Endothelial cell of umbilical vein (primary cell): ENCODE data around the gene IGFL3. TPM values are rescaled to one million over a fixed set of nuclear protein-coding genes. Genes with fewer than 3 reads are reported as not detected.

Experiments used
- BruUV-seq: library from RNA; stranded (reverse); fragments of 400-500 nt; replicated peaks from 2 replicates; lab custom pipeline; 2021; lab: Mats Ljungman, UMichigan
- CTCF ChIA-PET: fragments of 300-600, 350-600 bp; sonication (Branson Sonifier 250); formaldehyde crosslinking; loops from one replicate; lab custom pipeline; 2021; ENCODE audit warnings: antibody characterized with exemption, inconsistent platforms; lab: Charles Lee
- POLR2A ChIA-PET: fragments of 300-600, 350-600 bp; sonication (Branson Sonifier 250); formaldehyde crosslinking; loops from one replicate; lab custom pipeline; 2021; ENCODE audit warnings: antibody characterized with exemption, inconsistent platforms; lab: Charles Lee
- DNase-seq: peaks from one replicate; pipeline ENCODE4 v3.0.0-alpha.2; 2011; ENCODE audit warnings: low read depth, low spot score
- FAIRE-seq: peaks from 2 replicates; lab custom pipeline; 2011; peaks lifted over from hg19 to GRCh38; lab: Jason Lieb, UNC
- H2AFZ ChIP-seq: 2 replicates; pipeline ENCODE4 v1.6.0; 2012; ENCODE audit warnings: low read depth, low read length, control low read depth, inconsistent platforms
- H3K27ac ChIP-seq: 2 replicates; pipeline ENCODE4 v1.5.1; 2011; ENCODE audit warnings: low read depth, mild to moderate bottlenecking, control low read depth, low read length, moderate library complexity; ENCODE audit not compliant: insufficient read depth
- H3K27me3 ChIP-seq, 2 experiments: 2 replicates each; pipeline versions ENCODE4 v1.6.0 to v1.6.1; 2011; ENCODE audit warnings: low read length in 2 of 2, mixed read lengths in 1 of 2; ENCODE audit not compliant: control insufficient read depth in 2 of 2, insufficient read depth in 2 of 2
- H3K36me3 ChIP-seq, 2 experiments: 2 replicates in 1 of 2; 3 replicates in 1 of 2; pipeline ENCODE4 v1.5.1; 2011; ENCODE audit warnings: low read length in 2 of 2, mild to moderate bottlenecking in 1 of 2, moderate library complexity in 1 of 2; ENCODE audit not compliant: control insufficient read depth in 2 of 2, insufficient read depth in 2 of 2; ENCODE audit errors: extremely low read depth in 1 of 2
- H3K4me1 ChIP-seq: 3 replicates; pipeline ENCODE4 v1.5.1; 2011; ENCODE audit warnings: mild to moderate bottlenecking, low read length; ENCODE audit not compliant: control insufficient read depth, insufficient read depth; ENCODE audit errors: extremely low read depth
- H3K4me2 ChIP-seq: 2 replicates; pipeline ENCODE4 v1.6.1; 2011; ENCODE audit warnings: low read length, control low read depth, mixed read lengths; ENCODE audit not compliant: insufficient read depth
- H3K4me3 ChIP-seq, 3 experiments: fragments of 200-600 bp in 1 of 3; sonication (generic), shearing (Covaris generic) in 1 of 3; replicated peaks in 1 of 3; 2 replicates each; pipeline ENCODE4 v1.5.1; 2011 to 2016; ENCODE audit warnings: control low read depth in 3 of 3, low read length in 3 of 3, mild to moderate bottlenecking in 2 of 3, inconsistent platforms in 1 of 3, low read depth in 1 of 3, moderate library complexity in 1 of 3; ENCODE audit not compliant: insufficient read depth in 1 of 3
- H3K79me2 ChIP-seq: 2 replicates; pipeline ENCODE4 v1.6.0; 2012; ENCODE audit warnings: low read length, inconsistent platforms; ENCODE audit not compliant: control insufficient read depth, insufficient read depth
- H3K9ac ChIP-seq: replicated peaks from 2 replicates; pipeline ENCODE3; 2011; ENCODE audit warnings: low read length, control low read depth; ENCODE audit not compliant: insufficient read depth; ENCODE audit errors: extremely low read depth
- H3K9me1 ChIP-seq: replicated peaks from 3 replicates; pipeline ENCODE4 v1.6.0; 2011; ENCODE audit warnings: mild to moderate bottlenecking, low read length; ENCODE audit not compliant: control insufficient read depth, insufficient read depth; ENCODE audit errors: extremely low read depth
- H3K9me3 ChIP-seq: replicated peaks from 2 replicates; pipeline ENCODE4 v1.5.1; 2012; ENCODE audit warnings: low read length, inconsistent platforms; ENCODE audit not compliant: control insufficient read depth, insufficient read depth
- H4K20me1 ChIP-seq: replicated peaks from 2 replicates; pipeline ENCODE3; 2011; ENCODE audit warnings: mild to moderate bottlenecking, low read length; ENCODE audit not compliant: control insufficient read depth, insufficient read depth; ENCODE audit errors: extremely low read depth
- EZH2 ChIP-seq: IDR thresholded peaks from 2 replicates; pipeline ENCODE4 v1.6.1; 2012; ENCODE audit warnings: borderline replicate concordance, low read depth, mild to moderate bottlenecking, moderate library complexity, low read length, inconsistent platforms; ENCODE audit not compliant: severe bottlenecking
- FOS ChIP-seq: IDR thresholded peaks from 2 replicates; pipeline ENCODE4 v1.6.1; 2011; ENCODE audit warnings: mild to moderate bottlenecking, low read length, moderate library complexity, borderline replicate concordance; ENCODE audit not compliant: insufficient read depth
- GATA2 ChIP-seq: IDR thresholded peaks from 2 replicates; pipeline ENCODE4 v1.7.0; 2011; ENCODE audit warnings: low read depth, mild to moderate bottlenecking, moderate library complexity, mixed read lengths, low read length; ENCODE audit not compliant: insufficient read length, insufficient read depth
- JUN ChIP-seq: IDR thresholded peaks from 2 replicates; pipeline ENCODE4 v1.6.1; 2011; ENCODE audit warnings: borderline replicate concordance, low read depth; ENCODE audit not compliant: insufficient read length, insufficient read depth
- MYC ChIP-seq: IDR thresholded peaks from one replicate; pipeline ENCODE4 v1.6.1; 2011; ENCODE audit warnings: mild to moderate bottlenecking, low read depth, low read length
- POLR2A ChIP-seq: IDR thresholded peaks from 2 replicates; pipeline ENCODE4 v1.6.1; 2012; ENCODE audit warnings: low read depth, mild to moderate bottlenecking, control low read depth, low read length
- POLR2AphosphoS5 ChIP-seq: IDR thresholded peaks from 2 replicates; pipeline ENCODE4 v1.6.1; 2012; ENCODE audit warnings: low read depth, mild to moderate bottlenecking, control low read depth, low read length, moderate library complexity; ENCODE audit not compliant: insufficient read depth
- dilution Hi-C: fragments of 300-500 bp; cut with MboI; formaldehyde crosslinking; loops from one replicate; pipeline ENCODE4 v1.15.0; 2019; ENCODE audit warnings: low sequenced_read_pairs; ENCODE audit not compliant: extremely low pct_ligation_motif_present
- intact Hi-C: fragments of 100-400 bp; cut with micrococcal nuclease; formaldehyde crosslinking; loops from one replicate; pipeline ENCODE4 v1.10.0; 2022
- polyA plus RNA-seq, 4 experiments: library from polyadenylated mRNA; depleted of rRNA in 3 of 4; stranded (reverse) in 3 of 4; unstranded in 1 of 4; fragments of >200 nt; gene quantifications; 2 replicates each; pipeline versions ENCODE4 v1.2.1 to v1.2.3, GENCODE V29; 2011 to 2012; ENCODE audit warnings: missing spikeins in 1 of 4
- total RNA-seq: library from RNA; stranded (reverse); gene quantifications from 2 replicates; pipeline ENCODE4 v1.2.3, GENCODE V29; 2021
- TF ChIP-seq, protein P1 (sequence below), 2 donors: IDR thresholded peaks; 1 replicate in 1 of 2; 2 replicates in 1 of 2; pipeline ENCODE4 v1.5.1; 2011; ENCODE audit warnings: low read length in 2 of 2, mild to moderate bottlenecking in 2 of 2, moderate library complexity in 2 of 2, control low read depth in 1 of 2, inconsistent platforms in 1 of 2, low read depth in 1 of 2; ENCODE audit not compliant: insufficient read depth in 1 of 2; ENCODE audit errors: extremely low read depth in 1 of 2
- TF ChIP-seq, protein P2 (sequence below): IDR thresholded peaks from 2 replicates; pipeline ENCODE4 v1.6.1; 2011; ENCODE audit not compliant: insufficient read depth, insufficient read length

IGFL3 gene
- total and polyA plus RNA-seq, 2 donors (not counting 3 experiments of a cell fraction or from before 2014, with no cell fraction given), result not detected

DNA sequence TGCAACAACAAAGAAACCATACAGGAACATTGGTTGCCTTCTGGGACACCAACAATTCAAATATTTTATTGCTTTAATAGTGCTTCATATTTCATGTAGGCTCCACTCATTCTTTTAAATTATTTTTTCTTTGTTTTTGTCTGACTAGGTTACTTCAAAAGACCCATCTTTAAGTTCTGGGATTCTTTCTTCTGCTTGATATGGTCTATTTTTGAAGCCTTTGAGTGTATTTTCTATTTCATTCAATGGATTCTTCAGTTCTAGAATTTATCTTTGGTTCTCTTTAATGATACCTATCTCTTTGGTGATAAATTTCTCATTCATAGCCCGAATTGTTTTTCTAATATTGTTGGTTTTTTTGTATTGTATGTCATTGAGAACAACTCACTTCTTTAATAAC, 38.6 kb downstream of the IGFL3 start:
- POLR2A ChIA-PET, result no interaction called here
- H3K27me3 ChIP-seq, result peaks cover 24 to 49% of the 10 kb centered on the region in 2 experiments
- no peaks in the 10 kb centered on the region for H3K4me1 ChIP-seq
- H3K9me1 ChIP-seq, result no peaks in the 10 kb centered on the region
- H3K4me2 ChIP-seq, result no peak overlapping the region
- no peak overlapping the region for H3K27ac ChIP-seq
- DNase-seq (no peak), FAIRE-seq (no peak)
- intact Hi-C loops (no loop called here), dilution Hi-C loops (no loop called here)
- H3K79me2 ChIP-seq, result no peaks in the 10 kb centered on the region
- BruUV-seq, result no TSS peak
- no peak overlapping the region for H3K9ac ChIP-seq
- CTCF ChIA-PET, result interaction anchor here (1.1 to 1.7 kb wide), 2 partner anchors 106 to 182 kb away, joined by 3 to 5 read pairs; no protein-coding TSS in a partner anchor
- no peaks in the 10 kb centered on the region for H4K20me1 ChIP-seq
- no peak overlapping the region for H3K4me3 ChIP-seq
- H3K36me3 ChIP-seq, result no peaks in the 10 kb centered on the region
- H2AFZ ChIP-seq, result no peak overlapping the region
- TF ChIP-seq EZH2 (no peak), POLR2AphosphoS5 (no peak), GATA2 (no peak), POLR2A (no peak), FOS (no peak), MYC (no peak), JUN (no peak)
- TF ChIP-seq, protein P1, sequence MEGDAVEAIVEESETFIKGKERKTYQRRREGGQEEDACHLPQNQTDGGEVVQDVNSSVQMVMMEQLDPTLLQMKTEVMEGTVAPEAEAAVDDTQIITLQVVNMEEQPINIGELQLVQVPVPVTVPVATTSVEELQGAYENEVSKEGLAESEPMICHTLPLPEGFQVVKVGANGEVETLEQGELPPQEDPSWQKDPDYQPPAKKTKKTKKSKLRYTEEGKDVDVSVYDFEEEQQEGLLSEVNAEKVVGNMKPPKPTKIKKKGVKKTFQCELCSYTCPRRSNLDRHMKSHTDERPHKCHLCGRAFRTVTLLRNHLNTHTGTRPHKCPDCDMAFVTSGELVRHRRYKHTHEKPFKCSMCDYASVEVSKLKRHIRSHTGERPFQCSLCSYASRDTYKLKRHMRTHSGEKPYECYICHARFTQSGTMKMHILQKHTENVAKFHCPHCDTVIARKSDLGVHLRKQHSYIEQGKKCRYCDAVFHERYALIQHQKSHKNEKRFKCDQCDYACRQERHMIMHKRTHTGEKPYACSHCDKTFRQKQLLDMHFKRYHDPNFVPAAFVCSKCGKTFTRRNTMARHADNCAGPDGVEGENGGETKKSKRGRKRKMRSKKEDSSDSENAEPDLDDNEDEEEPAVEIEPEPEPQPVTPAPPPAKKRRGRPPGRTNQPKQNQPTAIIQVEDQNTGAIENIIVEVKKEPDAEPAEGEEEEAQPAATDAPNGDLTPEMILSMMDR (IDR thresholded peaks at IDR 0.05; ENCODE audit: extremely low read depth in 1 of 2, insufficient read depth in 1 of 2, low read depth in 1 of 2, low read length in 2 of 2), result no peak
- TF ChIP-seq, protein P2, sequence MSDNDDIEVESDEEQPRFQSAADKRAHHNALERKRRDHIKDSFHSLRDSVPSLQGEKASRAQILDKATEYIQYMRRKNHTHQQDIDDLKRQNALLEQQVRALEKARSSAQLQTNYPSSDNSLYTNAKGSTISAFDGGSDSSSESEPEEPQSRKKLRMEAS, result no peak
- H3K9me3 ChIP-seq, result no peaks in the 10 kb centered on the region
